Measurements from ENCODE around the gene ERH. TPM values are rescaled to one million over a fixed set of nuclear protein-coding genes. Genes with fewer than 3 reads are reported as not detected.

ERH gene
- total RNA-seq, 1 experiment from 2014 or later = 50.2 TPM

GRCh38 chr14:69356903-69357543, 41.1 kb downstream of the ERH start:
- no peak for DNase-seq (ENCODE audit: low spot score)

- DNase-seq (ENCODE audit: low spot score) = no peak
These were observed 42.4 kb downstream of the ERH start for GRCh38 chr14:69355607-69356281.

GRCh38 chr14:69355154-69355597, 42.9 kb downstream of the ERH start:
- no peak for DNase-seq (ENCODE audit: low spot score)

GRCh38 chr14:69354383-69355153, 43.5 kb downstream of the ERH start:
- no peak for DNase-seq (ENCODE audit: low spot score)

- no peak for DNase-seq (ENCODE audit: low spot score)
These were observed 44.9 kb downstream of the ERH start for GRCh38 chr14:69353168-69353567.

GRCh38 chr14:69351911-69352310, 46.2 kb downstream of the ERH start:
- DNase-seq (ENCODE audit: low spot score) = no peak

GRCh38 chr14:69351385-69351784, 46.7 kb downstream of the ERH start:
- no peak for DNase-seq (ENCODE audit: low spot score)

GRCh38 chr14:69350892-69351291, 47.2 kb downstream of the ERH start:
- DNase-seq (ENCODE audit: low spot score) = no peak

GRCh38 chr14:69349091-69349777, 48.9 kb downstream of the ERH start:
- DNase-seq (ENCODE audit: low spot score) = no peak

- DNase-seq (ENCODE audit: low spot score) = peak; percentile 13
These were observed 51.4 kb downstream of the ERH start for GRCh38 chr14:69346710-69347109.

GRCh38 chr14:69345402-69345801, 52.7 kb downstream of the ERH start:
- no peak for DNase-seq (ENCODE audit: low spot score)

GRCh38 chr14:69344171-69344570, 53.9 kb downstream of the ERH start:
- no peak for DNase-seq (ENCODE audit: low spot score)

GRCh38 chr14:69342928-69343525, 55.1 kb downstream of the ERH start:
- DNase-seq (ENCODE audit: low spot score) = peak; percentile 10

- no peak for DNase-seq (ENCODE audit: low spot score)
These were observed 58.7 kb downstream of the ERH start for GRCh38 chr14:69339426-69339825.

GRCh38 chr14:69337984-69338383, 60.1 kb downstream of the ERH start:
- no peak for DNase-seq (ENCODE audit: low spot score)

GRCh38 chr14:69335371-69335771, 62.7 kb downstream of the ERH start:
- no peak for DNase-seq (ENCODE audit: low spot score)

GRCh38 chr14:69334576-69334975, 63.5 kb downstream of the ERH start:
- DNase-seq (ENCODE audit: low spot score) = no peak

GRCh38 chr14:69333791-69334337, 64.2 kb downstream of the ERH start:
- DNase-seq (ENCODE audit: low spot score) = no peak

GRCh38 chr14:69332782-69333395, 65.2 kb downstream of the ERH start:
- no peak for DNase-seq (ENCODE audit: low spot score)

- DNase-seq (ENCODE audit: low spot score) = no peak
These were observed 66.9 kb downstream of the ERH start for GRCh38 chr14:69331206-69331605.

Data from HT-29 (cell line).